Right forelimb (tissue), 1 donor: ENCODE measurements around the gene GCK.

Experiments
- DNase-seq: peaks from one replicate; pipeline ENCODE4 v3.0.0-alpha.2; 2018

The GCK gene

DNA sequence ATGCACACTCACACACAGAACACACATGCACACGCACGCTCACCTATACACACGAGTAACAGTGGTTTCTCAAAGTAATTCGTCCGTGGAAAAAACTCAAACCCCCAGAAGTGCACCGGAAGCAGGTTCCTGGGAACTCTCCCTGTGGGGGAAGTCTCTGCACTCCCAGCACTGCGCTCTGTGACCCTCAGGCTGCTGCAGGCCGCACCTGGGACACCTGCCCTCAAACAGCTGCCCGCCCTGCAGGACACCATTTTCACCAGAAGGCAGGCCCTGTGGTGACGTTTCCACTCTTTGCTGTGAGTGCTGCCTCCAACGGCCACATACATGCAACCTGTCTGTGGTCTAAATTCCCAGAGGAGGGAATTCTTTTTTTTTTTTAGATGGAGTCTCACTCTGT is 32.8 kb upstream of the GCK start:
- no peak for DNase-seq

GRCh38 chr7:44221231-44221791 is 32.1 kb upstream of the GCK start:
- DNase-seq, result no peak

GRCh38 chr7:44220358-44221112 is 31.3 kb upstream of the GCK start:
- DNase-seq, result no peak

GRCh38 chr7:44220046-44220357 is 30.8 kb upstream of the GCK start:
- DNase-seq, result no peak

DNA sequence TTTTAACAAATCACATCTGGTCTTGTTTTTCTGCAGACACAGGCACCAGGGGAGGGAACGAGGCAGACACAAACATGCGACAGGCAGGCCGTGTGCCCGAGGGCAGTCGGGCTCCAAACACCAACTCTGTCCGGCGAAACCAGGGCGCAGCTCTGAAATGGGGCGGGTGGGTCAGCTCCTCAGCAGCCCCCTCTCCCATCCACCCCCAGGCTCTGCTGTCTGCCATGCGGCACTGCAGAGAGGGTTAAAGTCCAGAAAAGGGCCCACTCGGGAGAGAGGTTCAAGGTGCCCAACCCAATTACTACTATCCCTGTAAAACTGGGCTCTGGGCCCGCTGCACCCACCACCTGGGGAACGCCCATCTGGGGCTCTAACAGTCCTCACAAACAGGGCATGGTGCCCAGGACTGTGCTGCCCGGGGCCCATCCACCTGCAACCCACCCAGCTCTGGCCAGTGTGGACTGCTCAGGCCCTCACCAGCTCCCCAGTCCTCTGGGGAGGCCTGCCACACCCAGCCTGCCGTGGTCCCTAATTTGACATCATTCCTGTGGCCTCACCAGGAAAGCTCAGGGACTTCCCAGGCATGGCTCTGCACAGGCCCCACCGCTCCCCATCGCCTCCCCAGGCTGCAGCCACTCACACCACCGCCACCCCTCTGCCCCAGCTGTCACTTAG is 30.3 kb upstream of the GCK start:
- DNase-seq, result no peak

- no peak for DNase-seq
These were observed 29.4 kb upstream of the GCK start for GRCh38 chr7:44218418-44219201.

DNA sequence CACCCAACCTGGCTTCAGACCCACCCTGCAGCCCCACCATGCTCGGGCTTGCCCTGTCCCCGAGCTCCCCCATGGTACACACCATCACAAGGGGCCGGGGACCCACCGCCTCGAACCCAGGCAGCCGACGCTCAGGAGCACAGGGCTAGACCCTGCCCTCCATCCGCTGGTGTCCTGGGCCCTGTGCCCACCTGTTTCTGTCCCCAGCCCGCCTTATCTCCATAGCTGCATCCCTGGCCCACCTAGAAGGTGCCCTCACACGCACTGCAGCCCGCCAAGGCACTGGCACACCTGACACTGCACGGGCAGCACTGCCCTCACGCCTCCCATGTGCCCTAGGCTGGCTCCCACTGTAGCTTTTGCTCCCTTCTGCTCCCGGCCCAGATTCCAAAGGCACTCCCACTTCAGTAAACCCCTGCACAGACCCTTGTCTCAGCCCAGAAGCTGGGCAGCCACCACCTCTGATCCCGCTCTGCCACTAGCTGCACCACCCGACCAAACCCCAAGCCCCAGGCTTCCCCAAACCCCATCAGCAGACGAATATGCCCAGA is 28.7 kb upstream of the GCK start:
- no peak for DNase-seq

- no peak for DNase-seq
These were observed 28.0 kb upstream of the GCK start for GRCh38 chr7:44217223-44217714.

GRCh38 chr7:44216521-44217222 is 27.4 kb upstream of the GCK start:
- DNase-seq, result no peak

GRCh38 chr7:44216019-44216418 is 26.8 kb upstream of the GCK start:
- no peak for DNase-seq

GRCh38 chr7:44215531-44215930 is 26.3 kb upstream of the GCK start:
- DNase-seq, result no peak

GRCh38 chr7:44213877-44214388 is 24.7 kb upstream of the GCK start:
- no peak for DNase-seq

DNA sequence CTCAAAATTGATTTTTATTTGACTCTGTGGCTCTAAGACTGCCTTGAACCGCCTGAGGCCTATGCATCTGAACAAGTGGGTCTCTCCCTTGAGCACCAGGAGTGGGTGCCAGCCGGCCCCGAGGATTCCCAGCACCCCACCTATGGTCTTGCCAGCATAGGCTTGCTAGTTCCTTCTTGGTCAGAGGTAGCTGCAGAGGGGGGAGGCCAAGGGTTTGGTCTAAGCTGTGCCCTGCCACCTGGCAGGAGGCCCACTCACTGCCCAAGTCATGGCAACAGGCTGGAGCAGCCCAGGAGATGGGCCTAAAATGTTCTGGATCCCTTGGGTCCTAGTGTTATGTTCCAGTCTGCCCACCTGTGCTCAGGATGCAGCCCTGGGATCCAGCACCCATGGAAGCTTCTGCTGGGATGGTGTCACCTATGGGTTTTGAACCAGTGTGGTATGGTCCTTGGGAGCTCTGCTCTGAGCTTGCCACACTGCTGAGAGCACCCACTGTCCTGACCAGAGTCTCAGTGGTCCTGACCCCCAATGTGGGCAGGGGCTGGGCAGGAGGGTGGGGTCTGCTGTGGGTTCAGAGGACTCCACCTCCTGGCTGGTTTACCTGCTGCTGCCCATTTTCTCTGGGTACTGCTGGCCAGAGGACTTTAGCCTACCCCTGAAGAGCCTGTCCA is 24.1 kb upstream of the GCK start:
- no peak for DNase-seq

DNA sequence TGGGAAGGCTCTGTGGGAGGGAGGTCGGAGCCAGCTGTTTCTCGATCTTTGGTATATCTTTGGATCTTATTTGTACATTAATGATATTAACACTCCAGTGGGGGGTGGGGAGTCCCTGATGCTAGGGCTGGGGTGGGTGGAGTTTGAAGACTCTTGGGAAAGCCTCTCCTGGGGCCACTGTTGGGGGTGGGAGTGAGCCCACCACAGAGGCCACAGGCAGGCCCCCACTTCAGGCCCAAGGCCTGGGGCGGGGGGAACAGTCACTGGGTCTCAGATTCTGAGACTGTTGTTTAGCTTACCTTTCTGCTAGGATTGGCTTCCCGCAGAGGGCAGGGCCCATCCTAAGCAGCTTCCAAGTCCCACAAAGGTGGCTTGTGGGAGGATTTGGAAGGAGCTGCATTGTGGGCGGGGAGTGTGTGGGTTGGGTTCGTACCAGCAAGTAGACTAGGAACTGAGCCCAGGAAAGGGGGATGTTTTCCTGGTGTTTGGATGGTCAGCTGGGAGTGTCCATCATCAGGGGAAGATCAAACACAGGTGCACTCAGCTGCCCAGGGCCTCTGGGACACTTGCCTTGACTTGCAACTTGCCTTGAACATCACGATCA is 23.4 kb upstream of the GCK start:
- no peak for DNase-seq

GRCh38 chr7:44212018-44212417 is 22.8 kb upstream of the GCK start:
- DNase-seq, result no peak

GRCh38 chr7:44211126-44211675 is 22.0 kb upstream of the GCK start:
- DNase-seq, result no peak

GRCh38 chr7:44210107-44210506 is 20.9 kb upstream of the GCK start:
- no peak for DNase-seq

GRCh38 chr7:44208085-44208484 is 18.8 kb upstream of the GCK start:
- no peak for DNase-seq

DNA sequence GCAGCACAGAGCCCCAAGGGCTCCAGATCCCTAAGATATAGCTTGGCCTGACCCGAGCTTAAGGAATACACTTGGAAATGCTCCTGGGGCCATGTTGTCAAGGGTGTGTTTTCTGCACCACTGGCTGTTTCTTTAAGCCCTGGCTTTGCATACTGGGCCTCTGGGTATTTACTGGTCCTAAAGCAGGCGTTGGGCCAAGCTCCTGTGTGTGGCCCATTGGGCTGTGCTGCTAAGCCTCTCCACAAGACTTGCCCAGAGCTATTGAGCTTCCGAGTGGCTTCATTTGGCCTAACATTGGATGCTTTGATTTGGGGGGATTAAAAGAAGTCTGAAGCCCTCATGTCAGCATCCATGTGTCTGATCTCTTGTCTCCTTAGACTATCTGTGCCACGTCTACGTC is 16.8 kb upstream of the GCK start:
- DNase-seq, result no peak

GRCh38 chr7:44201813-44202212 is 12.6 kb upstream of the GCK start:
- DNase-seq, result no peak
